Stimulated activated CD8-positive, alpha-beta memory T cell treated with anti-CD3 and anti-CD28 coated beads, Interleukin-15, amount 100 ng/mL, for 1 hour (primary cell): Measurements from ENCODE around the gene KDM6B.

Experiments
- DNase-seq: peaks from one replicate; pipeline ENCODE4 v3.0.0-alpha.2; 2020; ENCODE audit warnings: low read depth

KDM6B gene

DNA sequence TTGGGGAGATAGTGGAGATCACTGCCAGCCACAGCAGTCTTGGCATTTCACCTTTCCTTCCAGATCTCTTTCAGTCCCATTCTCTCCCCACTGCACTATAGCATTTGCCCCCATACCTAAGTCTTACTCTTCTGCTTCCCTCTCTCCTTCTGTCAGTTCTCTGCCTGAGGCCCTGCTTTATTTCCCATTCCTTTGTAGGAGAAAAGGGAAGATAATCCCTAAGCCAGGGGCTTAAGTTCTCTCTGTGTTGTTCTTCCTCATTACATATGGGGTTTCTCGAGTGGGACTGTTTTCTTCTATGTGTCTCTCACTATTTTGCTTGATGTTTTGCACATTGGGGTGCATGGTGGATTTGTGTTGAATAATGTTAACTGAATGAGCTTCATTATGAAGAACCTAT is 6.4 kb downstream of the KDM6B start:
- no peak for DNase-seq

DNA sequence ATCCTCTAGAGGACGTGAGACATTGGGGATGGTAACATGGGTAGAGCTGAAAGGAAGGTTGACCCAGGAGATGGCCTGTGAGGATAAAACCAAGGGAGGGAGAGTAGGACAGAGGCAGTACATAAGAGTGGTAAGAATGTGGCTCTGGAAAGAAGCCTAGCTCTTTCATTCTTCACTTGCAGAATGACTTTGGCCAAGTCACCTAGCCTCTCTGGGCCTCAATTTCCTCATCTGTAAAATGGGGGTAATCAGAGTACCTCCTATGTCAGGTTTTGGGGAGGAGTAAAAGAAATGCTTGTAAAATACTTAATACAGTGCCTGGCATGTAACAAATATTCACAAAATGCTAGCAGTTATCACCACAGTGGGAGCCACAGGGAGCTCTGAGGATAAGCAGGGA is 6.9 kb downstream of the KDM6B start:
- no peak for DNase-seq

DNA sequence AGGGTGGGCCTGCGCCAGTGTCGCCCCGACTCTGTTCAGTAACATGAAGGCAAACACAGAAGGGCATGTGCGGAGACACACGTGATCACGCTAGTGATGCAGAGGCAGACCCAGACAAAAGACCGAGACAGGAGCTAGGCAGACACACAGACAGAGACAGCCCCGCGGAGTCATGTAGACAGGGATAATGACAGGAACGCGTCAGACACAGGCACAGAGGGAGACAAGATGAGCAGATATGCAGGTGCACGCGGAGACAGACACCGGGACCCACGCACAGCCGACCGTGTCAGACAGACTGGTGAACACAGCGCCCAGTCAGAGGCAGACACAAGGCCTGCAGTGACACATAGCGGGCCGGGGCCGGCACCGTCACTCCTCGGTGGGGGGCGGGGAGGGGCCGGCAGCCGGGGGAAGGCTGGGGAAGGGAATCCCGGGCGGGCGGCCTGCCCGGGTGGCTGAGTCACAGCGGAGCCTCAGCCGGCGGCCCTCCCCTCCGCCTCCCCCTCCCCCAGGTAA is 7.4 kb downstream of the KDM6B start:
- peak; percentile 86 for DNase-seq

DNA sequence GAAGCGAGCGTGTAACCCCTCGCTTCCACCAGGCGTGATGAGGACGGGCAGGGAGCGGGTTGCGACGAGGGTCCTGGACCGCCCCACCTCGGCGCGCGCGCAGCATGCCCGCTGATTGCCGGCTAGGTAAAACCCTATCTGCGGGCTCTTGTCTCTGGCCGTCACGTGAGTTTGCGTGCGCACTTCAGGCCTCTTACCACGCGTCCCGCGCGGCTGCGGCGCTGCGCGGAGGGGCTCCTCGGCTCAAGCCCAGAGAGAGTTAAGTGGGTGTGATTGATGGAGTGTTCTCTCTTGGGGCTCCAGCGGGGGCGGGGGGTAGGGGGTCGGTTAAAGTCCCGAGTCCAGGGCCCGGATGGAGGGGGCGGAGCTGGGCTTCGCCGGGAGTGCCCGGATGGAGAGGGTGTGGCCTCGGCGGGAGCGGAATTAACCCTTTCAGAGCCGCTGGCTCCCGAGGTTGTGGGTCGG is 7.9 kb downstream of the KDM6B start:
- DNase-seq = peak; percentile 69

DNA sequence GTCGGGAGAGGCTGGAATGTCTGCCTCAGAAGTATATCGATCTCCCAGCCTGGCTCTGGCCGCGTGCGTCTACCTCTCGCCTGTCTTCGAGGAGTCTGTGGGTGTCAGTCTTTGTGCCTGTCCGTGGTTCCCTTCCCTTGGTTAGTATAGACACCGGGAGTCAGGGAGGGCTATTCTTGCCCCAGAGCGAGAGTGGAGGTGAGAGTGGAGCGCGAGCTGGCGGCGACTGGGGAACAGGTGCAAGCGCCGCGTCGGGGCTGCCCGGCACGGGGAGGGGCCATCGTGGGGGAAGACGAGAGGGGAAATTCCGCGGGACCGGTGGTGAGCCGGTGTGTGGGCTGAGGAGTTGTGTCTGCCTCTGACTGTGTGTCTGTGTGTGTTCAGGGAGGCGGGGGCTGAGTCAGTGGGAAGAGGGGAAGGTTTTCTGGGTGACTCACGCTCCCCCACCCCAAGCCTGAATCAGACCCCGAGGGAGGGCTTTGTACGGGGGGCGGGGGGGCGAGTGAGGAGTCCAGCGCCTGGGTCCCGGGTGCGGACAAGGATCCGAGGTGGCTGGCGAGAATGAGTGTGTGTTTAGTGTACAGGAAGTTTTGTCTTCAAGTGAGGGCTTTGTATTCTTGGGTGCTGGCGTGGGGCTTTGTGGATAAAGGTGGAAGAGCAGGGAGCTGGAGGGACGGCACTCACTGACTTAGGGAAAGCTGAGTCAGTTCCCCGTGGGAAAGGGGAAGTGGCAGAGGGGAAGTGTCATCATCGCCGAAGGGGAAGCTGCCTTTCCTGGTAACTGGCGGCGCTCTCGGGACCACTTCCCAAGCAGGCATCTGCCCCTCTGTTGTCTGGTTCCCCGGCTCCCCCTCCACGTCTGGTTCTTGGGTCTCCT is 8.6 kb downstream of the KDM6B start:
- peak; percentile 86 for DNase-seq

DNA sequence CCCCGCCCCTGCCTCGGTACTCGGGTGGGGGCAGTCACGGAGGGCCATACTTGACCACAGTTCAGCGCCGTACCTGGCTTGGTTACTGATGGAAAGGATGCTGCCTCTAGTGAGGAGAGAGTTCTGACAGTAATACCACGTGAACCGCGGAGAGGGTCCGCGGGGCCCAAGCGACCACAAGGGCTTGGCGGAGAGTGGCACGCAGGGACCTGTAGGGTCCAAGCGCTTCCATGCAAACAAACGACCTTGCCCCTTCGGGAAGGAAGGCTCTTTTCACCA is 9.2 kb downstream of the KDM6B start:
- no peak for DNase-seq

DNA sequence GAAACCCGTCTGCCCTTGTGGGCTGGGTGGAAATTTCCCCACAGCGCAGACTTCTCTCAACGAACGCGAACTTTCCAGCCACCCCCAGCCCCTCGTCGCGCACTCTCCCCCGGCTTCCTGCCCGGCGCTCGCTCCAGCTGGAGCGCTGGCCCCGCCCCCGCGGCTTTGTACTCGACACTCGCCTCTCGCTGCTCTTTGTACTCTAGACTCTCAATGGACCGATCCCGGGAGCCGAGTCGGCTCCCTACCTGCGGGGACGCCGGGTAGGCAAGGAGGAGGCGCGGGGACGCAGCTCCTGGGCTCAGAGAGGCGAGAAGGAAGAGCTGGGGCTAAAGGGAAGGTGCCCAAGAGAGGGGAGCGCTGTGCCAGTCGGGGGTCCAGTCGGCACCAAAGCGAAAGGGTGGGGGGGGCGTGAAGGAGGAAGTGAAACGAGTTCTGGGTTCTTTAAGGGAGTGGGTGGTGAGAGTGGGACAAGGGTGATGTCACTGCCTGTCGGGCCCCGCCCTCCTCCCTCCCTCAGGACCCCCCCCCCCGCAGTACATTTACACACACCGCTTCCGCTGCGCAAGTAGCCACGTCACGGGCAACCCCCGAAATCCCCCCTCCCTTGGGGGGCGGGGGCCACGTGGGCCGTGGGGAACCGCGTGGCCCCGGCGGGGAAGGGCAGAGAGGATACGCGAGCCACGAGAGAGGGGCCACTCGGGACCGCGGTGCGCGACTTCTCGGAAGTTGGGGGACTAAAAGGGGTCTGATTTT is 9.7 kb downstream of the KDM6B start:
- DNase-seq = peak; percentile 84

DNA sequence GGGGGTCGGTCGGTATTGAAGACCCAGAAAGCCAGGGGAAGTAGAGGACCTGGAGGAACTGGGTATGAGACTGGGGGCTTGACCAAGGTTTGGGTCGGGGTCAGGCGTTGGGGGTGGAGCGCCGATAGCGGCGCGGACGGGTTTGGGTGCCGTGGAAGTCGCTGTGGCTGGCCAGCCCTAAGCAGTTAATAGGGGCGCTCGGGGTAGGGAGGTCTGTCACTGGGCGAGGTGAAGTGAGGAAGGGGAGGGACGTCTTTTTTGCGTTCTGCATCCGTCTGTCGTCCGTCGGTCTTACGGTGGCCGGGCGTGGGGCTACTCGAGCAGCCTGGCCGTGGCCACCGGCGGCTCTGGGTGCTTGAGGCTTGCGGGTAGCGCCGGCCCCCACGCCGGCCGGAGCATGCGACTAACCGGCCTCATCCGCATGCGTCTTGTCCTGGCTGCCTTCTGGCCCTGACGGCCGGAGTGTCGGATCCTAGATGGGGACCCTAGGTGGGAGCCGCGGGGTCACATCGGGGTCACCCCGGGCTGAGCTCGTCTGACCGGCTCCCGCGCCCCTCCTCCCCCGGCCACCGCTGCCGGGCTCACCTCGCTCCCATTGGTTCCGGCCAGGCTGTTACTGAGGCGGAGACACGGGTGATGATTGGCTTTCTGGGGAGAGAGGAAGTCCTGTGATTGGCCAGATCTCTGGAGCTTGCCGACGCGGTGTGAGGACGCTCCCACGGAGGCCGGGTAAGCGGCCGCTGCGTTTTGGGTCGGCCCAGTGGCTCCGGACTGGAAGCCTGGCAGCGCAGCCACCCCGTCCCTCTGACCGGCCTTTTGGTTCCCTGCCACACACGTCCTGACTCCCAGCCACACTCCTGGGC is 10.5 kb downstream of the KDM6B start:
- peak; percentile 55 for DNase-seq

DNA sequence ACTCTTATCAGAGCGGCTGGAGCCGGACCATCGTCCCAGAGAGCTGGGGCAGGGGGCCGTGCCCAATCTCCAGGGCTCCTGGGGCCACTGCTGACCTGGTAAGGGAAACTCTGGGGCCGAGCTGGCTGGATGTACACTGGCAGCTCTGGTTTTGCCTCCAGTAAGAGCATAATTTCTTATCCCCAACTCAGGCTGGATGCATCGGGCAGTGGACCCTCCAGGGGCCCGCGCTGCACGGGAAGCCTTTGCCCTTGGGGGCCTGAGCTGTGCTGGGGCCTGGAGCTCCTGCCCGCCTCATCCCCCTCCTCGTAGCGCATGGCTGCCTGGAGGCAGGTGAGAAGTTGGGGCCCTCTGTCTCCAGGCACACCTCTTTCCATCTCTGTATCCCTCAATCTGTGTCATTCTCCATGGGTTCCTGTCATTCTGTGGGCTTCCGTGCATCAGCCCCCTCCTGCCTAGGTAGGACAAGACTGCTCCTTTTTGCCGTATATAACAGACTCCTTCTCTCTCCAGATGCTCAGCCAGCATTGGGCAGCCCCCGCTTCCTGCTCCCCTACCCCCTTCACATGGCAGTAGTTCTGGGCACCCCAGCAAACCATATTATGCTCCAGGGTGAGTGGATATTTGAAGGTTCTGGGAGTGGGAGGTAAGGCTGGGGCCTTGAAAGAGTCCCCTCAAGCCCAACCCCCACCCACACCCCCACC is 11.5 kb downstream of the KDM6B start:
- DNase-seq = no peak

DNA sequence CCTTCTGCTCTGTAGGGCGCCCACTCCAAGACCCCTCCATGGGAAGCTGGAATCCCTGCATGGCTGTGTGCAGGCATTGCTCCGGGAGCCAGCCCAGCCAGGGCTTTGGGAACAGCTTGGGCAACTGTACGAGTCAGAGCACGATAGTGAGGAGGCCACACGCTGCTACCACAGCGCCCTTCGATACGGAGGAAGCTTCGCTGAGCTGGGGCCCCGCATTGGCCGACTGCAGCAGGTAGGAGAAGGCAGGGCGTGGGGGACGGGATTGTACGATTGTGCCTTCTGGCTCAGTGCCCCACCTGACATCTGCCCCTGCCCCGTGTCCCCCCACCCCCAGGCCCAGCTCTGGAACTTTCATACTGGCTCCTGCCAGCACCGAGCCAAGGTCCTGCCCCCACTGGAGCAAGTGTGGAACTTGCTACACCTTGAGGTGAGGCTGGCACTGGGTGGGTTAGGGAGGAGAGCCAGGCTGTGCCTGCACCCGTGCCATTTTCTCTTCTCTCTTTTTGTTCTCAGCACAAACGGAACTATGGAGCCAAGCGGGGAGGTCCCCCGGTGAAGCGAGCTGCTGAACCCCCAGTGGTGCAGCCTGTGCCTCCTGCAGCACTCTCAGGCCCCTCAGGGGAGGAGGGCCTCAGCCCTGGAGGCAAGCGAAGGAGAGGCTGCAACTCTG is 12.2 kb downstream of the KDM6B start:
- DNase-seq = no peak

DNA sequence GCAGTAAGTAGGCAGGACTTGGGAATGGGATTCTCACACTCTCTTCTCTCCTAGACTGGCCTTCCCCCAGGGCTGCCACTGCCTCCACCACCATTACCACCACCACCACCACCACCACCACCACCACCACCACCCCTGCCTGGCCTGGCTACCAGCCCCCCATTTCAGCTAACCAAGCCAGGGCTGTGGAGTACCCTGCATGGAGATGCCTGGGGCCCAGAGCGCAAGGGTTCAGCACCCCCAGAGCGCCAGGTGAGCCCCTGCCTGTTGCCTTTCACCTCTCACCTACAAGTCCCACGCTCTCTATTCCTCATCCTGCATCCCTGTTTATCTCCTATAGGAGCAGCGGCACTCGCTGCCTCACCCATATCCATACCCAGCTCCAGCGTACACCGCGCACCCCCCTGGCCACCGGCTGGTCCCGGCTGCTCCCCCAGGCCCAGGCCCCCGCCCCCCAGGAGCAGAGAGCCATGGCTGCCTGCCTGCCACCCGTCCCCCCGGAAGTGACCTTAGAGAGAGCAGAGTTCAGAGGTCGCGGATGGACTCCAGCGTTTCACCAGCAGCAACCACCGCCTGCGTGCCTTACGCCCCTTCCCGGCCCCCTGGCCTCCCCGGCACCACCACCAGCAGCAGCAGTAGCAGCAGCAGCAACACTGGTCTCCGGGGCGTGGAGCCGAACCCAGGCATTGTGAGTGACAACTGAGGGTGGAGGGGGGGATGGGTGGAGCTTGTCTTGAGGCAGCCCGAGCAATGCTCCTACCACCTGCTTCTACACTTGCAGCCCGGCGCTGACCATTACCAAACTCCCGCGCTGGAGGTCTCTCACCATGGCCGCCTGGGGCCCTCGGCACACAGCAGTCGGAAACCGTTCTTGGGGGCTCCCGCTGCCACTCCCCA is 13.0 kb downstream of the KDM6B start:
- DNase-seq = no peak

DNA sequence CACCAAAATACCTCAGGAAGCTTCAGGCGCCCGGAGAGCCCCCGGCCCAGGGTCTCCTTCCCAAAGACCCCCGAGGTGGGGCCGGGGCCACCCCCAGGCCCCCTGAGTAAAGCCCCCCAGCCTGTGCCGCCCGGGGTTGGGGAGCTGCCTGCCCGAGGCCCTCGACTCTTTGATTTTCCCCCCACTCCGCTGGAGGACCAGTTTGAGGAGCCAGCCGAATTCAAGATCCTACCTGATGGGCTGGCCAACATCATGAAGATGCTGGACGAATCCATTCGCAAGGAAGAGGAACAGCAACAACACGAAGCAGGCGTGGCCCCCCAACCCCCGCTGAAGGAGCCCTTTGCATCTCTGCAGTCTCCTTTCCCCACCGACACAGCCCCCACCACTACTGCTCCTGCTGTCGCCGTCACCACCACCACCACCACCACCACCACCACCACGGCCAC is 14.1 kb downstream of the KDM6B start:
- no peak for DNase-seq

DNA sequence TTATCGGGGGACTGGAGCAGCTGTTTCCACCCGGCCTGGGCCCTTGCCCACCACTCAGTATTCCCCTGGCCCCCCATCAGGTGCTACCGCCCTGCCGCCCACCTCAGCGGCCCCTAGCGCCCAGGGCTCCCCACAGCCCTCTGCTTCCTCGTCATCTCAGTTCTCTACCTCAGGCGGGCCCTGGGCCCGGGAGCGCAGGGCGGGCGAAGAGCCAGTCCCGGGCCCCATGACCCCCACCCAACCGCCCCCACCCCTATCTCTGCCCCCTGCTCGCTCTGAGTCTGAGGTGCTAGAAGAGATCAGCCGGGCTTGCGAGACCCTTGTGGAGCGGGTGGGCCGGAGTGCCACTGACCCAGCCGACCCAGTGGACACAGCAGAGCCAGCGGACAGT is 14.7 kb downstream of the KDM6B start:
- no peak for DNase-seq

DNA sequence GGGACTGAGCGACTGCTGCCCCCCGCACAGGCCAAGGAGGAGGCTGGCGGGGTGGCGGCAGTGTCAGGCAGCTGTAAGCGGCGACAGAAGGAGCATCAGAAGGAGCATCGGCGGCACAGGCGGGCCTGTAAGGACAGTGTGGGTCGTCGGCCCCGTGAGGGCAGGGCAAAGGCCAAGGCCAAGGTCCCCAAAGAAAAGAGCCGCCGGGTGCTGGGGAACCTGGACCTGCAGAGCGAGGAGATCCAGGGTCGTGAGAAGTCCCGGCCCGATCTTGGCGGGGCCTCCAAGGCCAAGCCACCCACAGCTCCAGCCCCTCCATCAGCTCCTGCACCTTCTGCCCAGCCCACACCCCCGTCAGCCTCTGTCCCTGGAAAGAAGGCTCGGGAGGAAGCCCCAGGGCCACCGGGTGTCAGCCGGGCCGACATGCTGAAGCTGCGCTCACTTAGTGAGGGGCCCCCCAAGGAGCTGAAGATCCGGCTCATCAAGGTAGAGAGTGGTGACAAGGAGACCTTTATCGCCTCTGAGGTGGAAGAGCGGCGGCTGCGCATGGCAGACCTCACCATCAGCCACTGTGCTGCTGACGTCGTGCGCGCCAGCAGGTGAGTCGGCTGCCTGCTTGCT is 15.2 kb downstream of the KDM6B start:
- no peak for DNase-seq

DNA sequence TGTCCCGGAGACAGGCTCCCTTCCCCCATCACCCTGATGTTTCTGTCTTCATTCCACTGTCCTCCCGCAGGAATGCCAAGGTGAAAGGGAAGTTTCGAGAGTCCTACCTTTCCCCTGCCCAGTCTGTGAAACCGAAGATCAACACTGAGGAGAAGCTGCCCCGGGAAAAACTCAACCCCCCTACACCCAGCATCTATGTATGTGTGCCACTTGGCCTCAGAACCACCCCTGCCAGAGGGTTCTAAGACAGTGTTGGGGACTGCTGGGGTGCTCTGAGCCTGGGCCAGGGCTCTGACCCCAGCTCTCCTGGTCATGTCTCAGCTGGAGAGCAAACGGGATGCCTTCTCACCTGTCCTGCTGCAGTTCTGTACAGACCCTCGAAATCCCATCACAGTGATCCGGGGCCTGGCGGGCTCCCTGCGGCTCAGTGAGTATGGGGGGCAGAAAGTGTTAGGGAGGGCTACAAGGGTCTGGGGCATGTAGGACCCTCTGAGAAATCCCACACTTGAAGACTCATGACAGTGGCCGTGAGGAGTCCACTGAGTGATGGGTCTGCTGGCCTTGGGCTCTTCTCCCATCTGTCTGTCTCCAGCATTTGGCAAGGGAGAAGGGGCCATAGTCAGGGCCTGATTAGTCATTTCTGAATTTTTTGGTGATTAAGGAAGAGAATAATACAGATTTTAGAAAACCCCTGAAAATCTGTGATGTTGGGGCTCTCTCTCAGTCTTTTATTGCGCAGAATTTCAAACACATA is 15.9 kb downstream of the KDM6B start:
- no peak for DNase-seq

DNA sequence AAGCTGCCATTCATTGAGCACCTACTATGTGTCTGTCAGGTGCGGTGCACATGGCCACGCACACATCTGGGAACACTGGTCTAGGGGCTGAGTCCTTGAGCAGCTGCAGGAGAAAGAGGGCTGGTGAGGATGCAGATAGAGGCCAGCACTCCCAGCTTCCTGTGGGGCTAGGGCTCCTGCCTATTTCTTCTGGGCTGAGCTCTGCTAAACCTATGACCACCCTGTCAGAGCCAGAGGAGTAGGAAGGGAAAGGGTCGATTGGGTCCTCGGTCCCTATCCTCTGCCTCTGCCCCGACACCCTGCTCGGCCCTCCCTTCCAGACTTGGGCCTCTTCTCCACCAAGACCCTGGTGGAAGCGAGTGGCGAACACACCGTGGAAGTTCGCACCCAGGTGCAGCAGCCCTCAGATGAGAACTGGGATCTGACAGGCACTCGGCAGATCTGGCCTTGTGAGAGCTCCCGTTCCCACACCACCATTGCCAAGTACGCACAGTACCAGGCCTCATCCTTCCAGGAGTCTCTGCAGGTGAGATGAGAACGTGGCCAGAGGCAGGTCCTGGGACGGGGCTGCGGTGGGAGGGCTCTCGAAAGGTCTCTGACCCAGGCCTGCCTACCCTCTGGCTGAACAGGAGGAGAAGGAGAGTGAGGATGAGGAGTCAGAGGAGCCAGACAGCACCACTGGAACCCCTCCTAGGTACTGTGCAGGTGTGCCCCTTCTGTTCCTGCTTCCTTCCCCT is 16.9 kb downstream of the KDM6B start:
- DNase-seq = no peak

DNA sequence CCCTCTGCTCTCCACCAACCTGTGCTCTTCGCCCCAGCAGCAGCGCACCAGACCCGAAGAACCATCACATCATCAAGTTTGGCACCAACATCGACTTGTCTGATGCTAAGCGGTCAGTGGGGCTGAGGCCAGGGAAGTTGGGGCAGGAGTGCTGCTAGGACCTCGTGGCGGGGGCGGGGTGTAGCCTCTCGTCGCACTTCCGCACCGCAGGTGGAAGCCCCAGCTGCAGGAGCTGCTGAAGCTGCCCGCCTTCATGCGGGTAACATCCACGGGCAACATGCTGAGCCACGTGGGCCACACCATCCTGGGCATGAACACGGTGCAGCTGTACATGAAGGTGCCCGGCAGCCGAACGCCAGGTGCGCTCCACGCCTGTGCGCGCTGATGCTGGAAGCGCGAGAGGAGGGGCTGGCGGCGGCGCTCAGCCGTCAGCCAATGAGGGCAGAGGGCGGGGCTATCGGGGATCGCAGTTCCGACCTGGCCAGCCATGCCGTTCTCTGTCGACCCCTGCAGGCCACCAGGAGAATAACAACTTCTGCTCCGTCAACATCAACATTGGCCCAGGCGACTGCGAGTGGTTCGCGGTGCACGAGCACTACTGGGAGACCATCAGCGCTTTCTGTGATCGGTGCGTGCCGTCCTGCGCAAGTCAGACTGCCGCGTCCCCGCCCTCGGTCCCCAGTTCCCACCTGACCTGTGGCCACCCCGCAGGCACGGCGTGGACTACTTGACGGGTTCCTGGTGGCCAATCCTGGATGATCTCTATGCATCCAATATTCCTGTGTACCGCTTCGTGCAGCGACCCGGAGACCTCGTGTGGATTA is 17.6 kb downstream of the KDM6B start:
- DNase-seq = peak; percentile 85
